NCI-H128 (cell line): ENCODE results near the gene ZMYND10.
"Not testable (repeated sequence)": the region's sequence is repeated elsewhere in the genome, so short reads cannot be mapped to it uniquely, and the experiment has no call there.

Experiments used
- DNase-seq: peaks from one replicate; lab custom pipeline; 2025; ENCODE audit not compliant: unreplicated experiment; lab: John Stamatoyannopoulos, UW

The ZMYND10 gene

DNA sequence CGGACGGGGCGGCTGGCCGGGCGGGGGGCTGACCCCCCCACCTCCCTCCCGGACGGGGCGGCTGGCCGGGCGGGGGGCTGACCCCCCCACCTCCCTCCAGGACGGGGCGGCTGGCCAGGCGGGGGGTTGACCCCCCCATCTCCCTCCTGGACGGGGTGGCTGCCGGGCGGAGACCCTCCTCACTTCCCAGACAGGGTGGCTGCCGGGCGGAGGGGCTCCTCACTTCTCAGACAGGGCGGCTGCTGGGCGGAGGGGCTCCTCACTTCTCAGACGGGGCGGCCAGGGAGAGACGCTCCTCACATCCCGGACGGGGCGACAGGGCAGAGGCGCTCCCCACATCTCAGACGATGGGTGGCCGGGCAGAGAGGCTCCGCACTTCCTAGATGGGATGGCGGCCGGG, 33.5 kb downstream of the ZMYND10 start:
- DNase-seq, result not testable (repeated sequence)

DNA sequence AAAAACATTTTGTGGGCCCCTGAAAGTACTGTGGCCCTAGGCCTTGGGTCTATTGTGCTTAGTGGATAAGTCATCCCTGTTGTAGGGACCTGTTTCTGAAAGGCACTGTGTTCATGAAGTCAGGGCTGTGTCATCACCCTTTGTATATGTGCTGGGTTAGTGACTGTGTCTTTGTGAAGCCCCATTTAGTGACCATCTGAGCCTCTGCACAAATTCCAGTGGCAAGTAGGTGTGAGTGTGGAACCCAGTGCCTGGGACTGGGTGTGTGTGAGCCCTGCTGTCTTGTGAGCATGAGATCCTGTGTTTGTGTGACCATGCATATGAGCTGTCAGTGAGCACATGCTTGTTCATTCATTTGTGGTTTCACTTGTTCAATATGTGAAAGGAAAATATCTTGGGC, 40.9 kb downstream of the ZMYND10 start:
- DNase-seq, result no peak

DNA sequence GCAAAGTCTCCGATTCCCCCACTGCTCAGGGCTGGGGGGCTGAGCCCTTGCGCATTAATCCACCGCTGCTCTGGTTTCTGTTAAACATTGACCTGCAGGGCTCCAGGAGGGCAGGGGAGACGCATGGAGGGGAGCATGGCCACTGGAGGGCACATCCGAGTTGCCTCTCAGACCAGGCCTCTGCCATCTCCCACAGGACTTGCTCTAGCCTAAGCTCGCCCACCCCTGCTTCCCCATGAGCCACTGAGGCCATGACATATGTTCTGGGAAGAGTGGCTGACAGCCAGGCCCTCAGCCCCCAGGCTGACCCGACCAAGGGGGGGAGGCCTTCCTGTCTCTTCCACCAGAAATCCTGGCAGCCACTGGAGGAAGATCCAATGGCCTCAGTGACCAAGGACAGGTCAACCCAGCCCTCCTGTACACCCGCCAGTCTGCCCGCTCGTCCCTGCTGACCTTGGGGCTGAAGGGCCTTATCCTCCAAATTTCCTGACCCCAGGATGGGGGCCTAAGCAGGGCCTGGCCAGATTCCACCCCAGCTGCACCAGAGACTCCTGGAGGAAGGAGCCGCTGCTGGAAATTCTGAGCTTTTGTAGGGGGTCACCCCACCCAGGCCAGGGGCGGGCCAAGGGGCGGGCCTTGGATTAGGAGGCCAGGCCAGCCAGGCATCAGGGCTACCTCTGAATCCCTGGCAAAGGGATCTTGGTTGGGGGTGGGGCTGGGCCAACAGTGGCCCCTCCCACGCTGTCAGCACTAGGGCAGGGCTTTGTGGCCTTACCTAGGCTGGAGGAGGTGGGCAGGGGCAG, 42.3 kb downstream of the ZMYND10 start, which contains the start of gene HYAL1:
Gene HYAL1 (minus strand): TSS at position 562 of the 803 bp plus-strand sequence. CDS start 618 bp downstream, outside the sequence.
- no peak for DNase-seq

DNA sequence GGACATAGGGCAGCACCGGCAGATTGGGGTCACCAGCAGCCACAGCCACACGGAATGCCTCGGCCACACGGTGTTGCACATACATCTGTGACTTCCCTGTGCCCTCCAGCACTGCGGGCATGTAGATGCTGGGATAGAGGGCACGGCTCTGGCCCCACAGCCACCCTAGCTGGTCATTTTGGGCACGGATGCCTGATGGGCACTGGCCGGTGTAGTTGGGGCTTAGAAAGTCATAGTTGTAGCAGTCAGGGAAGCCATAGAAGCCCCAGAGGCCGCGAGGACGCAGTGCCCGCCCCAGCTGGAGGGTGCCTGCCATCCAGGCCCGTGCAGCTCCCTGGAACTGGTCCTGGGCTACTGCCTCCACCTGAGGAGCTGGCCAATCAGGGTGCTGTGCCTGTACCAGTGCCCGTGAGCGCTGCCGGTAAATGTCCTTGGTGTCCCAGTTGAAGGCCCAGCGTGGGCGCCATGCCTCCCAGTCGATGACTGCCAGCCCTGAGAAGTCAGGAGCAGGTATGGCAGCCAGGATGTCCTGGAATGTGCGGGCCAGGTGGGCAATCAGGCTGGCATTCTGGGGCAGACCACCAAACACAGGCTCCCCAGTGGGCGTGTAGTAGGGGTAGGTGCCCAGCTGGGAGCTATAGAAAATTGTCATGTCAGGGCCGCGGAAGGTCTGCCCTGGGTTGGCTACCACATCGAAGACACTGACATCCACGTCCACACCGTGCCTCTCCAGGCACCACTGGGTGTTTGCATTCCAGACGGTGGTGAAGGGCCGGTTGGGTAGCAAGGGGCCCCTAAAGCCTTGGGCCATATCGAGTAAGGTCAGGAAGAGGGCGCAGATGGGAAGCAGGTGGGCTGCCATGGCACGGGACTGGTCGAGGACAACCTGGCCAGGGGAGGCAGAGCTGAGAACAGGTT, 43.2 kb downstream of the ZMYND10 start:
- no peak for DNase-seq

DNA sequence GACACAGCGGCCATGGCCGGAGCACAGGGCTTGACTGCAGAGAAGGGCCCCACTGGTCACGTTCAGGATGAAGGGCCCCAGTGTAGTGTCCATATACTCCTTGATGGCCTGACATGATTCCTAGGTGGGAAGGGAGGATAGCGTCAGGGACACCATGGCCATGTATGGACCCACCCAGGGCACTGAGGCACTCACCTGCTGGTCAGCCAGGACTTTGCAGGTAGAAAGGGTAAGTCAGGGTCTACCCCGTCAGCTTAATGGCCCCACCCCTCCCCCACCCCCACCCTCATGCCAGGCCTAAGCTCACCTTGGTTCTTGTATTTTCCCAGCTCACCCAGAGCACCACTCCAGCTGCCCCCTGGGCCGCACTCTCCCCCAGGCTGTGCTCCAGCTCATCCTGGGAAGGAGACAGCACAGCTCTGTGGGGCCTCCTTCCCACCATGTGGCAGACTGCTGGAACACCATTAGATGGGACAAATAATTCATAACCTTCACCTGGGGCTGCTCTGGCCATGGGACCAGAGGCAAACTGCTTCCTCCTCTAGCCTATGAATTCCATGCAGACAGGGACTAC, 44.8 kb downstream of the ZMYND10 start:
- no peak for DNase-seq

DNA sequence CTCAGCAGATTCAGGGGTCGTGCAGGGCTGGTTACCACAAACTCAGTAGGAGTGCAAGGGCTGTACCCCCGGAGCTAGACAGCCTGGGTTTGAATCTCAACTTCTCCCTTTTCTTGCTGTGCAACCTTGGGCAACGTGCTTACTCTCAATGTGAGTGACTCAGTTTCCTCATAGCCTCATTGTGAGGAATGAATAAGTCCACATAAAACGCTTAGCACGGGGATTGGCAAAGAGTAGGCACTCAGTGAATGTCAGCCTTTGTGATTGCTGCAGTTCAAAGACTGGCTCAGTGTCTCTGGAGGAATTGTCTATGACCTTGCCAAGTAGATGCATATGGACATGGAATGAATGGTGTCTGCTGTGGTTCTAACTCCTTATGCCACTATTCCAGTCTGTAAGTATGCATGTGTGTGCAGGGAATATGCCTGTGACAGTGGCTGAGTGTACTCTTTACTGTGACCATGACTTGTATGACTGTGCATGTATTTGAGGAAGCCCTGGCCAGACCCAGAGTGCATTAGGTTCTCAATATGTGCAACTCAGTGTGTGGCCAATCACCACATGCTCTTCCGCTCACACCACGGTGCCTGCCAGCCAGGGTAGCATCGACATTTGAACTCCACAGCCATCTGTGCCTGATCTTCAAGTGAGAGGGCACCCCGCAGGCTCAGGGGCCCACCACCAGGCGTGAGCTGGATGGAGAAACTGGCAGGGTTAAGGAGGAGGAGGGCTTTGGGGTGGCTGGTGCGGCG, 45.4 kb downstream of the ZMYND10 start:
- DNase-seq, result no peak

DNA sequence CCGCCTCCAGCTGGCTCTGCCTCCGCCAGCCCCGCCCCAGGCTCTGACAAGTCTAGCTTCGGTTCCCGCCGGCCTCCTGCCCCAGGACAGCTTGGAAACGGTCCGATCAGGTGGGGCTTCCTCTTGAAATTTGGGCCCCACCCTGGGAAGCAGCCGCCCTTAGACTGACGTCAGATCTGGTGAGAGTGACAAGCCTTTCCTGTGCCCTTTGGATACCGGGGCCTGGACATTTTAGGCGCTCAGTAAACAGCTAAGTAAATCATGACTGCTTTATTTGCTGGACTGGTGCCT, 45.9 kb downstream of the ZMYND10 start:
- no peak for DNase-seq

DNA sequence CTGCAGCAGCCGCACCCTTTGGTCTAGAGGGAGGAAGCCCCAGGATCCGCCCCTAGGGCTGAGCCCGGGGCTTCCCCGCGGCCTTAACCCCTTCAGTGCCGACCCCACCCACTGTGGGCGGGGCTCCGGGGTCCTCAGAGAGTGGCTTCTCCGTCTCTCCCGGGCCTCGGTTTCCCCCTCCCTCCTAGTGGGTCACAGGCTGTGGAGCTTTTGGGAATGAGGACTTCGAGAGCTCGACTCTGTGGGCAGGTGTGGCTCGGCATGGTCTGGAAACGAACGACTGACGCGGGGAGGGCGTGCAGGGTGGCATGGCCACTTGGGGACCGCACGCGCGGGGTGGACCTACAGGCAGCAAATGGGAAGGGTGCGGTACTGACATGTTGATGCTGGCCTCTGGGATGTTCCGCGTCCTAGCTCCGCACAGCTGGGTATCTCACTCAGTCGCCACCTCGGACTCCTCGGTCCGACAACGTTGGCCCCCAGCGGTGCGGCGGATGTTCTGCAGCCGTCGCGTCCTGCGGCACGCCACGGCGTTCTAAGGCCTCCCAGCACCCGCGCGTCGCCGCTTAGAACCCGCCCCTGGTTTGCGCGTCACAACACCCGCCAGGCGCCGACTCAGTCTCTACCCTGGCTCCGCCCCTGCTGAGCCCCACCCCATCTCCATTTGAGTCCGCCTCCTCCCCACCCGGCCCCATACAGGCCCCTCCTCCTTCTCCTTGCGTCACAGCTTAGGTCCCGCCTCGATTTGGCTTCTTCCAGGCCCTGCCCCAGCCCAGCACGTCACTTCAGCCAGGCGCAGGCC, 46.5 kb downstream of the ZMYND10 start, which contains the start of the genes HYAL3 and NAA80:
Gene HYAL3 (minus strand): TSS at position 570 of the 802 bp plus-strand sequence. CDS start 3,803 bp downstream, outside the sequence.
Gene NAA80 (minus strand): TSS at position 570 of the 802 bp plus-strand sequence. CDS start 1,942 bp downstream, outside the sequence.
- peak; percentile 91 for DNase-seq

DNA sequence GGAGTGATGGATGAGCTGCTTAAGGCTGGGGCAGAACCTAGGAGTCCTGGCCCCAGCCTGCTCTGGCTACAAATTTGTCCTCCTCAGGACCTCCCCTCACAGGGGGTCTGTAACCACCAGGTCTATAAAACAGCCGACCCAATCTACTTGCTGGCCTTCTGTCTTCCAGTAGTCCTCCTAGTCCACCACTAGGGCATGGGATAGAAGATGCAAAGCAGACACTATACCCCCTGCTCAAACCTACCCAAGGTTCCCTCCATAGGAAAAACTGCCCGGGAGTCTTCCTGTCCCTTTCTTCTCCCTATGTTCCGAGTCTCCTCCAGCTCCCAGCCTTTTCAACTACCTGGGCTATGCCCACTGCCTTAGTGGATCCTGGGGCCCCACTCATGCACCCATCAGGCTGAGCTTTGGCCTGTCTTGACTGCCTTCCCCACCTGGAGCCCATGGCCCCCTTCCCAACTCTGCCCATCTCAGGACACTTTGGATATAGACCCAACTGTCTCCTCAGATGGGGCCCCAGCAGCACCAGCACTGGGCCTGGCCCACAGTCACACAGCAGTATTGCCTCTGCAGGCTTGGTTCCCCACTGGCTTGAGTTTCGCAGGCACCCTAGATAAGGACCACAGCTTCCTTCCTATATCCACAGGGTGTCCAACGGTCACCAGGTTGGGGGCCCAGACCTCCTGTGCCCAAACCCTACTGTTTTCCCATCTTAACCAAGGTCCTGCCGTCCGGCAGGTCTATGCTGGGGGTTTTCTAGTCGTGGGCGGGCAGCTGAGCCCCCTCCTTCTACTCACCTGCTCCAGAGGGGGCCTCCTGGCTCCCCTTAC, 47.4 kb downstream of the ZMYND10 start:
- no peak for DNase-seq

DNA sequence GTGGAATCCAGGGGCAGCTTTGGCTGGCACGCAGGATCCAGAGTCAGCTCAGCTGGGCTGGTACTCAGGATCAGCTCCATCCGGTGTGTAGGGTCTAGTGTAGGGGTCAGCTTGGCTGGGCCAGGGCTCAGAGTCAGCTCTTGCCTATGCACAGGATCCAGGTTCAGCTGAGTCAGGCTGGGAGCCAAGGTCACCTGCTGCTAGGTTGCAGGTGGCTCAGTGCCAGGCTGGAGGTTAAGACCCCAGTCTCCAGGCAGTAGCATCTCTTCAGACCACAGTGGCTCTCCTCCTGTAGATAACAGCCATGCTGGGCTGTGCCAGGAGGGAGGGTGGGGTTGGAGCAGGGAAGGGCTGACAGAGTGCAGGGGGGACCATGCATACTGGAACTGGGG, 48.2 kb downstream of the ZMYND10 start:
- no peak for DNase-seq

DNA sequence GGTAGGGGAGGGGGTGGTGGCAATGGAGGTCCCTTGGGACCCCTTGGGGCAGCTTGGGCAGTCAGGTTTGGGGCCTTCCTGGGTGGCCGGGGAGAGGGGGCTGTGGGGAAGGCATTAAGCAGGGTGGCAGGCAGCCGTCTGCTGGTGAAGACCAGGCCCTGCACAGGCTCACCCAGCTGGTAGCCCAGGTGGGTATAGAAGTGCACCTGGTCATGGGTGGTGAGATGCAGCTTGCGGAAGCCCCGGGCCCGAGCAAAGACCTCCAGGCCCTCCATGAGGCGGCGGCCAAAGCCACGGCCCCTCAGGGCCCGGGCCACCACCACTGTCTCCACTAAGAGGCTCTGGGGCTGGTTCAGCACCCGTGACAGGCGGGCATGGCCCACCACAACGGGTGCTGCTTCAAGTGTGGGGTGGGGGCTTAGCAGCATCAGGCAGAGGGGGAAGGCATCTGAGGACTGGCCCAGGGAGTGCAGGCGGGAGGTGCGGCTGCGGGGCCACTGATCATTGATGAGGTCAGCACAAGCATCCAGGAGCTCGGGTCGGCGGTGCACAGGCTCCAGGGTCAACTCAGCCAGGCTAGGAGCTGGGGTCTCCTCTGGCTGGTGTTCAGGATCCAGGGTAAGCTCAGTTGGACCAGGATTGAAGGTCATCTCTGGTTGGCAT, 48.7 kb downstream of the ZMYND10 start:
- DNase-seq, result no peak

DNA sequence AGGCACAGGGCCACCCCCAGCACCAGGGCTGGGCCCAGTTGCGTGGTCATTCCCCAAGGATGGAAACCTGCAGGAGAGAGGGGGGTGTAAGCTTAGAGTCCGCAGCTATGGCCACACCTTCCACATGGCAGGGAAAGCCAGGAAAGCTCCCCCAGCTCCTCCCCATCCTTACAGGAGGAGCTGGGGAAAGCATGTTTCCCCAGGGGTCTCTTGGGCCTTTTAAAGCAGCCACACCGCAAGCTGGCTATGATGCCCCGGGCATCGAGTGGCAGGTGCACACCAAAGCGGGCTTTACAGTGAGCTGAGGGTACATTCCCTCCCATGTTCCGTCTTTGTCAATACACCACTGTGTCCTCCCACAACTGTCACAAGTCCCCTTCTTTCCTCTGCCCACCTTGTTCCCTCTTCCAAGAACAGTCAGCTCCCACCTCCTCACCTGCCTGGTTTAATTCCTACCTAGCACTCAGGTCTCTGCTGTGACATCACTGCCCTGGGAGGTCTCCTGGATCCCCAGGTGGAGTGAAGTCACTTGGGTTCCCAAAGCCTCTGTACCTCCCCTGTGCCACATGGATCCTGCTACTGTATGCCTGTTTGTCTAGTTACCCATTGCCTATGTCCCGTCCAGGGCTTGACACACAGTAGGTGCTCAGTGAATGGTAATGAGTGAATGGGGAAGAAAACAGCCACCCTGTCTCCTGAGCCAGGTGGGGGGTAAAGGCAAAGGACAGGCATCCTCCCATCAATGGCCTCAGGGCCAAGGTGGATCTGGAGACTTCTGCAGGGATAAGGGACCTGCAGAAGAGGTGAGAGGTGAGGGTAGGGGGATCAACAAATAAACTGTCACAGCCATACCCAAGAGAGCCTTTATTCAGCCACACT, 49.7 kb downstream of the ZMYND10 start:
- no peak for DNase-seq

DNA sequence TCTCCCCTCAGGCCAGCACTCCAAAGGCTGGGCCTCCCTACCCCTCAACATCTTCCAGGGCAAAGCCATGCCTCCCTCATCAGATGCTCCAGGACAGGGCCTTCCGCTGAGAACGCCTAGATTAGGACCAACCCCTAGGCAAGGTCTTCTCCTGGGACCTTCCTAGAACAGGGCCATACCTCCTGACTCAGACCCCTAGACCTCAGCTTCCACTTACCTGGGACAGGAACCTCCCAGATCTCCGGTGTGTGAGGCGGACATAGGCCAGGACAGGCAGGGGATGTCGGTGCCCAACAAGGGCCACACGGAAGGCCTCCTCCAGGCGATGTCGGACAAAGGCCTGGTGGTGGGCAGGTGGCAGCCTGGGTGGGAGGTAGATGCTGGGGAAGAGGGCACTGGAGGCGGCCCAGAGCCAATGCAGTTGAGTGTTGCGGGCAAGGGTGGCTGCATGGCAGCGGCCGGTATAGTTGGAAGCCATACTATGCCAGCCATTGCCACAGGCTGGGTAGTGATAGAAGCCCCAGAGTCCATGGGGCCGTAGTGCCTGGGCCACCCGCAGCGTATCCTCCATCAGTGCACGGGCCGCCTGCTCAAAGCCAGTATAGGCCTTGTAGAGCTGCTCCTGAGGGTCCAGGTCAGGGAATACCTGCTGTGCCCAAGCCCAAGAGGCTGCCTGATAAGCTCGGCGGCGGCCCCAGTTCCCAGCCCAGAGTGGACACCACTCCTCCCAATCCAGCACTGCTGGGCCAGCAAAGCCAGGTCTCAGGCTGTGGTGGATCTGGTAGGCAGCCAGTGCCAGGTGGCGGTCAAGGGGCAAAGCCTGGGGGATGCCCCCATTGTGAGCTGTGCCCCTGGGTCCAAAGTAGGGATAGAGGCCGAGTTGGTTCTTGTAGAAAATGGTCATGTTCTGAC, 50.8 kb downstream of the ZMYND10 start:
- no peak for DNase-seq

DNA sequence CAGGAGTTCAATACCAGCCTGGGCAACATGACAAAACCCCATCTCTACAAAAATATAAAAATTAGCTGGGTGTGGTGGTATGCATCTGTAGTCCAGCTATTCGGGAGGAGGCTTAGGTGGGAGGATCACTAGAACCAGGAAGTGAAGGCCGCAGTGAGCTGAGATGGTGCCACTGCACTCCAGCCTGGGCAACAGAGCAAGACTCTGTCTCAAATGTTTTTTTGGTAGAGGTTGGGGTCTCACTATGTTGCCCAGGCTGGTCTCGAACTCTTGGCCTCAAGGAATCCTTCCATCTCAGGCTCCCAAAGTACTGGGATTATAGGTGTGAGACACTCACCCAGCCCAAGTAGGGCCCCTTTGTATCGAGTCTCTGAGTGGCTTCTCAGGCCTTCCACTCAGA, 51.4 kb downstream of the ZMYND10 start:
- no peak for DNase-seq

DNA sequence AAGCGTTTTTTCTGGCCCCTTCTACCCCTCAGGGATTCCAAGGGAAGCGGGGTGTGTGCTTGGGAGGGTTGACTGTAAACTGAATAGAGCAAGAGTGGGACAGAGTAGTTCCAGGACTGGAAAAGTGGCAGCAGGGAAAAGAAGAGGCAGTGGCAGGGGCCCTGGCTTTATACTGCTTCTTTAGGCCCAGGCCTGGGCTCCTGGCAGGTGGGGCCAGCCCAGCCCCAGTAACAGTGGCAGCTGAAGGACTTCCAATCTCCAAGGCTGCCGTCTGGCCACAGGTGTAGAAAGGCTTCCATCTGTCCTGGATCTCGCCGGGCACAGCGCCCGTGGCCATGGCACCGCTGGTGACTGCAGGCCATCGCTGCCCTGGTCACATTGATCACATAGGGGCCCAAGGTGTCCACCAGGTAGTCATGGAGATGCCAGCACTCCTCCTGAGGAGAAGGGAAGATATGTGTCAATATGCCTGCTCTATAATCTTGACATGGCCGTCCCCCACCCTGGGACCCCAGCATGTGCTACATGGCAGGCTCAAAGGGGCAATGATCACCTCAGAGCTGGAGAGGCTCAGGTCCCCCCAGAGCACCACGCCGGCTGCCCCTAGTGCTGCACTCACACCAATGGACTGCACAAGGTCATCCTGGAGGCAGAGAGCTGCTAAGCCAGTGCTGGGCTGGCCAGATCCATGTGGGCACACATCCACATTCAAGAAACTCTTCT, 52.3 kb downstream of the ZMYND10 start:
- no peak for DNase-seq
